ENCODE results near the gene STAT4.
A peak's percentile ranks its signal among the peaks of the same experiment; 100 is the strongest.

The STAT4 gene

GRCh38 chr2:191066197-191066918 lies 84.4 kb downstream of the STAT4 start:
- Histone ChIP-seq H4K20me1 (no peaks in the 10 kb centered on the region), H3K4me3 (no peak overlapping the region), H3K27ac (no peak overlapping the region), H3K27me3 (no peaks in the 10 kb centered on the region), H3K4me1 (0 out of 2 replicates have a peak, but pooled peaks cover 7% of the 10 kb centered on the region), H3K9me3 (no peaks in the 10 kb centered on the region), H3K4me2 (peak overlapping the region; percentile 41), H3K9ac (no peak overlapping the region), H3K36me3 (no peaks in the 10 kb centered on the region)
- no peak for TF ChIP-seq Cebpa-rat (IDR thresholded peaks at IDR 0.05)

GRCh38 chr2:191065785-191066184 lies 85.0 kb downstream of the STAT4 start:
- Histone ChIP-seq H4K20me1 (no peaks in the 10 kb centered on the region), H3K27ac (no peak overlapping the region), H3K9ac (no peak overlapping the region), H3K4me2 (peak overlapping the region; percentile 41; the same call in 1 of the 2 replicates), H3K27me3 (no peaks in the 10 kb centered on the region), H3K9me3 (no peaks in the 10 kb centered on the region), H3K4me3 (no peak overlapping the region), H3K36me3 (no peaks in the 10 kb centered on the region), H3K4me1 (0 out of 2 replicates have a peak, but pooled peaks cover 7% of the 10 kb centered on the region)
- TF ChIP-seq Cebpa-rat (IDR thresholded peaks at IDR 0.05), result no peak

- H3K27me3 ChIP-seq, result no peaks in the 10 kb centered on the region
- H3K9ac ChIP-seq, result no peak overlapping the region
- TF ChIP-seq Cebpa-rat (IDR thresholded peaks at IDR 0.05), result no peak
- H3K36me3 ChIP-seq, result no peaks in the 10 kb centered on the region
- no peaks in the 10 kb centered on the region for H4K20me1 ChIP-seq
- no peak overlapping the region for H3K4me2 ChIP-seq
- H3K4me1 ChIP-seq, result 0 out of 2 replicates have a peak, but pooled peaks cover 7% of the 10 kb centered on the region
- H3K9me3 ChIP-seq, result no peaks in the 10 kb centered on the region
- H3K4me3 ChIP-seq, result no peak overlapping the region
- no peak overlapping the region for H3K27ac ChIP-seq
These were observed 86.2 kb downstream of the STAT4 start for GRCh38 chr2:191064590-191064989.

- no peak for TF ChIP-seq Cebpa-rat (IDR thresholded peaks at IDR 0.05)
- 0 out of 2 replicates have a peak, but pooled peaks cover 7% of the 10 kb centered on the region for H3K4me1 ChIP-seq
- no peaks in the 10 kb centered on the region for H3K27me3 ChIP-seq
- no peak overlapping the region for H3K4me2 ChIP-seq
- H3K9me3 ChIP-seq, result no peaks in the 10 kb centered on the region
- no peaks in the 10 kb centered on the region for H4K20me1 ChIP-seq
- no peaks in the 10 kb centered on the region for H3K36me3 ChIP-seq
- no peak overlapping the region for H3K4me3 ChIP-seq
- H3K27ac ChIP-seq, result no peak overlapping the region
- no peak overlapping the region for H3K9ac ChIP-seq
These were observed 87.2 kb downstream of the STAT4 start for GRCh38 chr2:191063584-191063983.

GRCh38 chr2:191061381-191061980 lies 89.3 kb downstream of the STAT4 start:
- TF ChIP-seq Cebpa-rat (IDR thresholded peaks at IDR 0.05), result no peak
- Histone ChIP-seq H4K20me1 (no peaks in the 10 kb centered on the region), H3K4me3 (no peak overlapping the region), H3K27me3 (no peaks in the 10 kb centered on the region), H3K9me3 (no peaks in the 10 kb centered on the region), H3K9ac (no peak overlapping the region), H3K27ac (no peak overlapping the region), H3K36me3 (no peaks in the 10 kb centered on the region), H3K4me2 (no peak overlapping the region), H3K4me1 (0 out of 2 replicates have a peak, but pooled peaks cover 6% of the 10 kb centered on the region)

- TF ChIP-seq Cebpa-rat (IDR thresholded peaks at IDR 0.05), result no peak
- Histone ChIP-seq H3K27me3 (no peaks in the 10 kb centered on the region), H3K9ac (no peak overlapping the region), H3K36me3 (no peaks in the 10 kb centered on the region), H4K20me1 (no peaks in the 10 kb centered on the region), H3K4me1 (peaks cover 6% of the 10 kb centered on the region; the same call in 1 of the 2 replicates), H3K9me3 (no peaks in the 10 kb centered on the region), H3K27ac (no peak overlapping the region), H3K4me3 (no peak overlapping the region), H3K4me2 (no peak overlapping the region)
These were observed 91.5 kb downstream of the STAT4 start for GRCh38 chr2:191059308-191059707.

GRCh38 chr2:191056228-191056627 lies 94.6 kb downstream of the STAT4 start:
- no peak for TF ChIP-seq Cebpa-rat (IDR thresholded peaks at IDR 0.05)
- Histone ChIP-seq H3K4me1 (peaks cover 11% of the 10 kb centered on the region), H4K20me1 (no peaks in the 10 kb centered on the region), H3K9me3 (no peaks in the 10 kb centered on the region), H3K4me2 (no peak overlapping the region), H3K27ac (no peak overlapping the region), H3K4me3 (no peak overlapping the region), H3K9ac (no peak overlapping the region), H3K36me3 (no peaks in the 10 kb centered on the region), H3K27me3 (no peaks in the 10 kb centered on the region)

- Histone ChIP-seq H3K27me3 (no peaks in the 10 kb centered on the region), H3K4me3 (no peak overlapping the region), H3K4me1 (peaks cover 11% of the 10 kb centered on the region), H3K9ac (no peak overlapping the region), H3K9me3 (no peaks in the 10 kb centered on the region), H4K20me1 (no peaks in the 10 kb centered on the region), H3K36me3 (no peaks in the 10 kb centered on the region), H3K27ac (no peak overlapping the region), H3K4me2 (no peak overlapping the region)
- TF ChIP-seq Cebpa-rat (IDR thresholded peaks at IDR 0.05), result no peak
These were observed 97.5 kb downstream of the STAT4 start for GRCh38 chr2:191053256-191053655.

- Histone ChIP-seq H3K36me3 (no peaks in the 10 kb centered on the region), H3K9me3 (no peaks in the 10 kb centered on the region), H3K4me1 (peaks cover 11% of the 10 kb centered on the region), H3K4me3 (no peak overlapping the region), H3K27ac (no peak overlapping the region), H4K20me1 (no peaks in the 10 kb centered on the region), H3K9ac (no peak overlapping the region), H3K4me2 (peak overlapping the region; percentile 42), H3K27me3 (no peaks in the 10 kb centered on the region)
- no peak for TF ChIP-seq Cebpa-rat (IDR thresholded peaks at IDR 0.05)
These were observed 98.7 kb downstream of the STAT4 start for GRCh38 chr2:191051825-191052778.

Data from BLaER1 (cell line).